Measurements from ENCODE around the gene MPP3.
"Not testable (repeated sequence)": the region's sequence is repeated elsewhere in the genome, so short reads cannot be mapped to it uniquely, and the experiment has no call there.

MPP3 gene

DNA sequence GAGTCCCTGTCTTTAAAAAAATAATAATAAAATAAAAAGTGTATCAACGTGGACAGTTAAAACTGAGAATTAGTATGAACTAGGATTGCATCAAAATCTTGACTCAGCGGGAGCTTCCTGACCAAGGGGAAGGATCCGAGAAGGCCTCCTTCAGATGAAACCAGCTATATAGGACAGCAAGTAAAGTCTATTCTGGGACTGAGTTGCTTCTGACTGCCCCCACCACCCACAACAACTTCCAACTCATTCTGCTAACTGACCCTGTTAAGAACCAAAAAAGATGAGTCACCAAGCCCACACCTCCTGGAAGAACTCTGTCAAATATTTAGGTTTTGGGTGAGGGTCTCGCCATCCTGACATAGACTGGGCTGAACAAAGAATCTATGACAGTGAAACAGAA, 24.9 kb downstream of the MPP3 start:
- no peak for DNase-seq (ENCODE audit: low spot score)

DNA sequence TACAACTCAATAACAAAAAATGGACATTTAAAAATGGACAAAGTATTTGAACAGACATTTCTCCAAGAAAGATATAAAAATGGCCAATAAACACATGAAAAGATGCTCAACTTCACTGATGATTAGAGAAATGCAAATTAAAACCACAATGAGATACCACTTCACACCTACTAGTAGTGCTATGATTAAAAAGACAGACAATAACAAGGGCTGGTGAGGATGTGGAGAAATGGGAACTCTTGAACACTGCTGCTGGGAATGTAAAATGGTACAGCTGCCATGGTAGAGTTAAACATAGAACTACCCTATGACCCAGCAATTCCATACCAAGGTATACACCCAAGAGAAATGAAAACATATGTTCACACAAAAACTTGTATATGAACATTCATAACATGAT, 27.8 kb downstream of the MPP3 start:
- no peak for DNase-seq (ENCODE audit: low spot score)

DNA sequence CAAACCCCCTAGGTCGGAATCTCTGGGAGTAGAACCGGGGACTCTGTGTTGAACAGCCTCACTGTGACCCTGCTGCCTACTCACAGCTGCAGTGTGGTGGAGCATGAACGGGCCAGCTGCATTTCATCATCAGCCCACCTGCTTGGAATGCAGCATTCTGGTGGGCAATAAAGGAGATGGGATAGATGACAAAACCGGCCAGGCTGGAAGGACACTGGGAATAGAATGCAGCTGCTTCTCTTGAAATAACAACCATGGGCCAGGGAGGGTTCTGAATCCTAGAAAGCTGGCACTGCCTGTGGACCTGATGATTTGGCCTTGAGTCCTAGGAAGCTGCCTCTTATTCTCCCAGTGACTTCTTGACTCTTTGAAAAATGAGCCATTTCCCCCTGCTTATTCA, 29.2 kb downstream of the MPP3 start:
- no peak for DNase-seq (ENCODE audit: low spot score)

DNA sequence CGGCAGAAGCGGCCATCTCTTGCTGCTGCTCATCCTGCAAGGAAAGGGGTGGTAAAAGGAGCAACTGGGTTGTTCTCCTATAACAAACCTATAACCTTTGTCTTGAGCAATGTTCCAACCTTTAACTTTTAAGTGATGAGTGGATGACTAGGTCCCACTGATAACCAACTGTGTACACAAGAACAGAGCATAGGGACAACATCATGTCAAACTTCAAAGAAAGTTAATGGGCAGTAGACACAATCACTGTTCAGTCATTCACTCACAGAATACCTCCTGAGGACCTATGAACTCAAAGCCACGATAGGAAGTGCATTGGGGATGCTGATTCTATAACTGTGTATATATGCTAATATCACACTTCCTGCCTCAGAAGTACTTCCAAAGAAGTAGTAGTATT, 31.1 kb downstream of the MPP3 start:
- DNase-seq (ENCODE audit: low spot score): no peak

DNA sequence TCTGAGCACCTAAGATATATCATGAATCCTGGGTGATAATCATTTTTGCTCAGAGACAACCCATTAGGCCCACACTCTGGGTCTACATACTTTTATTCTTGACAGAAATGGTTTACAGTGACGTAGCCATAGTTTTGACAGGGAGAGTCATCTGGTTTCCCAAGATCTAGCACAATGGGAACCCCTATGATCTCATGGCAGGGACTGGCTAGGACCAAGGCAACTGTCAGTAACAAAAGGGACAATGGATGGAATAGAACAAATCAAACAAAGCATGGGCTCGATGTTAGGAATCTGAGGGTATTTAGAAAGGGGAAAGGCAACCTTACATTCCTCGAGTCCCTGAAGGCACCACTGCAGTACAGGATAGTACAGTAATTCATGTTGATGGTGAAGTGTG, 32.2 kb downstream of the MPP3 start:
- no peak for DNase-seq (ENCODE audit: low spot score)

DNA sequence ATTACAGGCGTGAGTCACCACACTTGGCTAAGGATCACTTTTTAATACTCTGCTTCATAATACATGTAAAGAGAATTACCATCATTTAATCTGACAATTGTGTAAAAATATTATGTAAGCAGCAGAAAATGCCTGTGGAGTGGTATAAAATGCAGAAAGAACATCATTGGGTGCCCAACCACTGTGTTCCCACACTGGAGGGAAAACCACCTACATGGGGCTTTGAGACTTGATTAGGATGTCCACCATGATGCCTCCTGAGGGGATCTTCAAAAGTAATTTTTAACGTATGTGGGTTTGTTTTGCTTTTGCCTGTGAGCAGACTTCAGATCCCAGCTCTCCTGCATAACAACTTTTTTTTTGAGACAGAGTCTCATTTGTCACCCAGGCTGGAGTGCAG, 33.9 kb downstream of the MPP3 start:
- DNase-seq (ENCODE audit: low spot score): no peak

DNA sequence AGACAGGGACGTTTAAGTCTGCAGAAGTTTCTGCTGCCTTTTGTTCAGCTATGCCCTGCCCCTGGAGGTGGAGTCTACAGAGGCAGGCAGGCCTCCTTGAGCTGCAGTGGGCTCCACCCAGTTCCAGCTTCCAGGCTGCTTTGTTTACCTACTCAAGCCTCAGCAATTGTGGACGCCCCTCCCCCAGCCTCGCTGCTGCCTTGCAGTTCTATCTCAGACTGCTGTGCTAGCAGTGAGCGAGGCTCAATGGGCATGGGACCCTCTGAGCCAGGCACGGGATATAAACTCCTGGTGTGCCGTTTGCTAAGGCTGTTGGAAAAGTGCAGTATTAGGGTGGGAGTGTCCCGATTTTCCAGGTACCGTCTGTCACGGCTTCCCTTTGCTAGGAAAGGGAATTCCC, 34.9 kb downstream of the MPP3 start:
- not testable (repeated sequence) for DNase-seq (ENCODE audit: low spot score)

DNA sequence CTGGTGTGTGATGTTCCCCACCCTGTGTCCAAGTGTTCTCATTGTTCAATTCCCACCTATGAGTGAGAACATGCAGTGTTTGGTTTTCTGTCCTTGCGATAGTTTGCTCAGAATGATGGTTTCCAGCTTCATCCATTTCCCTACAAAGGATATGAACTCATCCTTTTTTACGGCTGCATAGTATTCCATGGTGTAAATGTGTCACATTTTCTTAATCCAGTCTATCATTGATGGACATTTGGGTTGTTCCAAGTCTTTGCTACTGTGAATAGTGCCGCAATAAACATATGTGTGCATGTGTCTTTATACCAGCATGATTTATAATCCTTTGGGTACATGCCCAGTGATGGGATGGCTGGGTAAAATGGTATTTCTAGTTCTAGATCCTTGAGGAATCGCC, 40.3 kb downstream of the MPP3 start:
- DNase-seq (ENCODE audit: low spot score): not testable (repeated sequence)

DNA sequence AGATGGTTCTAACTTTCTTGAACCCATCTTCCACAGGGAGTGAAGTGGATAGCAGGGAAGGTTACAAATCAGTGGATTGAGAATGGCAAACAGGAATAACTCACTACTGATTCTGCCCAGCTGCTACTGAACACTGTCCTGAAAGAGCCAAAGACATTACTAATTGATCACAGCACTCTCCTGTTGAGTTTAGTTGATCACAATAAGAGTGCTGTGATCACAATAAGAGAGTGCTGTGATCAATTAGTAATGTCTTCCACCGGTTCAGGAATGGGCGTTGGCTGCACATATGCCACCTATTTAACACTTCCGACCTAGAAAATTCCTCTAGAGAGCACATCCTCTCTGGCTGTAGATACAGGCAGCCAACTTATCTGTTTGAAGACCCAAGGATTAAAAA, 41.4 kb downstream of the MPP3 start:
- DNase-seq (ENCODE audit: low spot score): peak; percentile 77

DNA sequence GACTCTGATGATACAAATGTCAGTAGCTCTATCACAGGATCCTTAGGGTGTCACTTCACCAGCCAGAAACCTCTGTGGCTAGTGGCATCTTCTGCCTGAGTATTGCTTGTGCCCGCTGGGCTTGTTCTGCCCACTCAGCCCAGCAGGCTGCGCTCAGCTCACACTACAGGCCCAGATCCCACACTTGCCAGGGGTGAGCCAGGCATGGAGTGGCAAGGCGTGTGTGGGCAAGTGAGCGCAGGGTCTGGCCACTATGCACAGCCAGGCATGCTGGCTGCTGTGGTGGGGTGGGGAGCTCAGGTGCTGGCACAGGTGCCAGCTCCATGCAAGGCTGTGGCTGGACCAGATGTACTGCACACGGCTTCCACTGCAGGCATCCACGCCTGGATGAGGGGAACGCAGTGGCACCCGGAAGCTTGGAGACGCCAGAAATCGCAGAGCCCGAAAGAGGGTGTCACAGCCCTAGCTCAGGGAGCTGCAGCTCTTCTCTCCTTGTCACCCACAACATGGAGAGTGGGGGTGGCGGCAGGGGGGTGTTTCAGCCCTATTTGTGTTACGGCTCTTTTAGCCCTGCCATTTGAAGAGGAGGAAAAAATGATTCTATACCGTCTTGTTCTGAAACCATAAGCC, 42.5 kb downstream of the MPP3 start:
- DNase-seq (ENCODE audit: low spot score): no peak

DNA sequence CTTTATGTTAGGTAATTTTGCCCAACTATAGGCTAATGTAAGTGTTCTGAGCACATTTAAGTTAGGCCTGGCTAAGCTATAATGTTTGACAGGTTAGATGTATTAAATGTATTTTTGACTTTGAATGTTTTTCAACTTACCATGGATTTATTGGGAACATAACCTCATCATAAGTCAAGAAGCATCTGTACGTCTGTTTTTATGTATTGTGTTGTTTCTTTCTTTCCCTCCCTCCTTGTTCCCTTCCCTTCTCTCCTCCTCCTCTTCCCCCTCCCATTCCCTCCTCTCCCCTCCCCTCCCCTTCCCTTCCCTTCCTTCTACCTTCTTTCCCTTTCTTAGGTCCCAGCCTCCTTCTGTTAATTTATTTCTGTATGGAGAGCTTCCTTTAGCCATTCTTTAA, 43.5 kb downstream of the MPP3 start:
- DNase-seq (ENCODE audit: low spot score): no peak

DNA sequence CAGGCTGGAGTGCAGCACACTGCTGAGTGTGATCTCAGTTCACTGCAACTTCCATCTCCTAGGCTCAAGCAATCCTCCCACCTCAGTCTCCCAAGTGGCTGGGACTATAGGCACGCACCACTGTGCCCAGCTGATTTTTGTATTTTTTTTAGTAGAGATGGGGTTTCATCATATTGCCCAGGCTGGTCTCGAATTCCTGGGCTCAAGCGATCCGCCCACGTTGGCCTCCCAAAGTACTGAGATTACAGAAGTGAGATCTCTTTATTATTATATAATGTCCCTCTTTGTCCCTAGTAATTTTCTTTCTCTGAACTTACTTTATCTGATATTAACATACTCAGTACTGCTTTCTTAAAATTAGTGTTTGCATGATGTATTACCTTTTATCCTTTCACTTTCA, 44.4 kb downstream of the MPP3 start:
- no peak for DNase-seq (ENCODE audit: low spot score)

DNA sequence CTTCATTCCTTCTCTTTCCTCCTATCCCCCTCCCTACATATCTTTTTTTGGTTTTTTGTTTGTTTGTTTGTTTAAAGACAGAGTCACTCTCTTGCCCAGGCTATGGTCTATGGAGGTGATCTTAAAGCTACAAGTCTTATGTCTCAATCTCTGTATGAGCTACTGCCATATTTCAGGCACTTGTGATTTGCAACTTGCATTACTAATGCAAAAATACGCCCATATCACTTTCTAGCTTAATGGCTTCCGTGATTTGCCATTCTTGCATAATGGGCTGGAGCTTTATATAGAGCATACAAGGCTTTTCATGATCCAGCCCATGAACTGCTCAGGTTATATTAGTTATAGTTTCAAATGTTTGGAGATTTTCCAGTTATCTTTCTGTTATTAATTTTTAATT, 45.2 kb downstream of the MPP3 start:
- DNase-seq (ENCODE audit: low spot score): no peak

DNA sequence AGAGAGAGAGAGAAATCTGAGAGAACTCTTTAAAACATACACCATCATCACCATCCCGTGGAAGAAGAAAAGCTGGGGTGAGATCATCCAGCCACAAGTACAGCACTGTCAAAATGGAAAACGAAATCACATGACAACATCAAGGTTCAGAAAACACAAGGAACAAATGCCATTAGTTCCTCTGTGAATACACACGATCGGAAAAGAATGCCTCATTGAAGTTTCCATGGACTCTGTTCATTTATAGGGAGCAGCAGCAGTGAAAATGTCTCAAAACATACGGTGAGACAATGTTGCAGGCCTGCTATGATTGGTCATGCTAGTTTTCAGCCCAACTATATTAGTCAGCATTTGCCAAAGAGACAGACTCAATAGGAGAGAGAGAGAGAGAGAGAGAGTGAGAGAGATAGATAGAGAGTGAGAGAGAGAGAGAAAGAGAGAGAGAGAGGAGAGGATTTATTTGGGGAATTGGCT, 48.3 kb downstream of the MPP3 start:
- peak; percentile 50 for DNase-seq (ENCODE audit: low spot score)

DNA sequence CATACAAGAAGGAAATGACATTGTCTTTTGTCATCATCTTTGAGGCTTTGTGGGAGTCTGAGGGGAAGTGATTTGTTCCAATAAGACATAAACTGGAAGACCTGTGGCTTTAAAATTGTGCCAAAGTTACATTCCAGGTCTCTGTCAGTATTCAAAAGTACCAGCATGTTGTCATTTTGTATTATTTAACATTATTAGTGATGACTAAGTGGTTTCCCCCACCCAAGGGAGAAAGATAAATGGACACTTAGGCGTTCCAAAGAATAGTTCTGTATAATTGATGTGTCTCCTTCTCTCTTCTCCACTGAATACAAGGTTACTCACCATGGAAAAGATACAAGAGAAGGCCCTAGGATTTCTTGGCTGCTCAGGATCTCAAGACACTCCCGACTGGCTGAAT, 48.9 kb downstream of the MPP3 start:
- DNase-seq (ENCODE audit: low spot score): peak; percentile 62

DNA sequence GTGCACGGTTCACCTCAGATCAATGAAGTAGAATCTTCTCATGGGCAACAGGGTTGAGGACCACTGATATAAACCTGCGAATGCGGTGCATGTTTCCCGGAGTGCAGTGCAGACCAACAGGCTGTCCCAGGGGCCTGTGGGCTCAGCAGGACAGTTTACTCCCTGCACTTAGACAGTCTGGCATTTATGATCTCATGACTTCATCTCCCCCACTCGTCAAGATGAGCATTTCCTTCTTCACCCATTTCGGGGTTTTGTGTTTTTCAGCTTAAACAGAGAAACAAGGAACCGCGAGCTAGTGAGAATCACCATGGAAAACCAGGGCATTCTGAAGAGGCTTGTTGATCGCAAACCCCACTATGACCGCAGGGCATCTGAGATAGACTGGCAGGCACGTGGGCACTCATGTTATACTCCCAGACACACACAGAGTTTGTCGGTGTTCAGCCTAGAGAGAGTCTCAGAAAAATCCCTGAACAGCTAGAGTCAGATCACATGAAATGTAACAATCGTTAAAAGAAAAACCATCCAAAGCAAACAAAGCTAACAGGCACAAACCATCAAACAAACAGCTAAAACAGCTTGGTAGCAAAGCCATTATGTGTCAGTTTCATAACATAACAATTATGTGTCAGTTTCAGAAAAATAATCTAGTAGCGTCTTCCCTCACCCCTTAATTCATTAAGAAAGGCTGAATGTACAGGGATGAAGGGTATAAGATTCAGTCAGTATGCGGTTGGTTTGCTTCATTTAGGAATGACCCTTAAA, 49.8 kb downstream of the MPP3 start:
- no peak for DNase-seq (ENCODE audit: low spot score)

DNA sequence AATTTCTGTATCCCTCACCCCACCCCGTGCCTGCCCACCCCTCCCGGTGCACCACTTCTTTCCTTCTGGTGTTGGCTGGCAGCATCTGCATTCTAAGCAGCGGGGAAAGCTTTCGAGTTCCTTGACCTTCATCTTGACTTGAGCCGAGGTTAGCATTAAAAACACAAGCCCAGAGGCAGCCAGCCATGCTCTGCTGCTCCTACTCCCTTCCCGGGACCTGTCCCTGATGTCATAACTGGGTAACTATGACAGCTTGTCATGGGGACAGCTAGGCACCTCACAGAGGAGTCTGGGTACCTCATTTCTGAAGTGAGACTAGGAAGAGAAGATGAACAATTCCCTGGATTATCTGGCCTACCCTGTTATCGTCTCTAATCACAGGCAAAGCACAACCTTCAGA, 52.8 kb downstream of the MPP3 start, which contains the start of gene CFAP97D1:
CFAP97D1 (plus strand) TSS at position 301 of the 400 bp plus-strand sequence; CDS start at position 329, 28 bp downstream.
- peak; percentile 14 for DNase-seq (ENCODE audit: low spot score)

DNA sequence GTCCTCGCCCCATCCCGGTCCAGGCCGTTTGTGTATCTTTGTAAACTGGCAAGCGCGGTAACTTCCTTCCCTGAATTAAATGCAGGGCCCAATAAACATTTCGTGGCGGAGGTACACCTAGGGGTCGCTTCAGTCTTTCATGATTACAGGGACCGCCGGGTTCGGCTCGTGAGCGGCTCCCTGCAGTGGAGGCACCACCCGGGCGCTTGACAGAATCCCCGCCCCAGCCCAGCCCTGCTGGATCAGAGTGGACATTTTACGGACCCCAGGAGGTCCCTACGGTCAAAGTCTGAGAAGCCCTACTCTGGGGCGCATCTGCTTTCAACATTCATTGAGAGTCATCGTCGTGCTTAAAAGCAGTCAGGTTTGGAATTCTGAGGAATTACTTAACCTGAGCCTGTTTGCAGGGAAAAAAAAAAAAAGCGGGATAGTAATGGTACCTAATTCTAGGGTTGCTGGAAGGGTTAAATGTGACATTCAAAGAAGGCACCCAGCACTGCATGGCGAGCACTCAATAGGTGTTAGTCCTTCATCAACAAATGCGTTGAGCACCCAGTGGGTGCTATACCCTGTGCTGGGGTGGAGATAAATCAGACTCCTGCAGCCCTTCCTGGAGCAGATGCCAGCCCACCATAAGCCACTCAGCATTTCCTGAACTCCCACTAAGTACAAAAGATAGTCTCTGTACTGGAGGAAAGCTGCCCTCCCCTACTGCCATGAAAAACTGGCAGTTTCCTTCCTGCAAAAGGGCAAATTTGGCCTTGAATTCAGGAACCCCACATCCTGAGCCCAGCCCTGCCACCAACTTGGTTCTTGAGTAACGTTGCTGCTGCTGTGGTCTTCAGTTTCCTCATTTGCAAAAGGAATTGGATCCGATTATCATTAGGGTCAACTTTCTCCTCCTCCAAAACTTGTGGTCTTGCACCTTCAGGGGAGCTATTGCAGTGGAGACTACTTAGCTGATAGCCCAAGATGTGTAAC, 53.5 kb downstream of the MPP3 start:
- DNase-seq (ENCODE audit: low spot score): no peak

DNA sequence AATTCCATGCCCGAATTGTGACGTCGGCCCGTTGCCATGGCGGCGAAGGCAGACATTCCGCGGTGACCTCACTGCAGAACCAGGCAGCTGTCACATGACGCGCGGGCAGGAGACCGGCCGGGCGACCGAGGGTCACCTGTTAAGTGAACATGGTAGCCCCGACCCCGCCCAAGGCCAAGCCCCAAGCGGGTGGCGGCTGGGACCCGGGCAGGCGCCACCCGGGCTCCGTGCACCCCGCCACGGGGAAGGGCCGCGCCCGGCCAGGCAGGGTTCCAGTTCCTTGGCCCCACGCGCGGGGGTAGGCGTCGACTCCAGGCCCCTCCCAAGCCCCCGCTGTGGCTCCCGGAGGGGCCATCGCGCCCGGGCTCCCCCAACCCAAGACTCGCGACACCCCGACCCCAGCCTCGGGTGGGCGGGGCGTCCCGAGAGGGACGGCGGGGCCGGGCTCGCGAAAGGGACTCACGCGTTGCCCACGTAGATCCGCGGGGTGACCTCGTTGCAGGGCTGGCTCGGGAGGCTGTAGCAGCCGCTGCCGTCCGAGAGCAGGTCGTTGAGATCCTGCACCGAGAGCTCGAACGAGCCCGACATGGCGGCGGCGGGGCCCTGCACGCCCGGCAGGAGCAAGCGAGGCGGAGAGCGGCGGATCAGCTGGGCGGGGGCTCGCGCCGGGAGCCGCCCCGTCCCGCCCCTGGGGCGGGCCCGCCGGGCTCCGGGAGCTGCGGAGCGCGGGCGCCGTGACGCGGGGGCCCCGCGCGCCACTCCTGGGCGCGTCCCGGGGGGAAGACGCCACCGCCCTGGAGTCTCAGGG, 54.4 kb downstream of the MPP3 start, which contains the start of gene DUSP3:
DUSP3 (minus strand) TSS at position 641 of the 808 bp plus-strand sequence; CDS start at position 588, 53 bp downstream.
- DNase-seq (ENCODE audit: low spot score): peak; percentile 95

DNA sequence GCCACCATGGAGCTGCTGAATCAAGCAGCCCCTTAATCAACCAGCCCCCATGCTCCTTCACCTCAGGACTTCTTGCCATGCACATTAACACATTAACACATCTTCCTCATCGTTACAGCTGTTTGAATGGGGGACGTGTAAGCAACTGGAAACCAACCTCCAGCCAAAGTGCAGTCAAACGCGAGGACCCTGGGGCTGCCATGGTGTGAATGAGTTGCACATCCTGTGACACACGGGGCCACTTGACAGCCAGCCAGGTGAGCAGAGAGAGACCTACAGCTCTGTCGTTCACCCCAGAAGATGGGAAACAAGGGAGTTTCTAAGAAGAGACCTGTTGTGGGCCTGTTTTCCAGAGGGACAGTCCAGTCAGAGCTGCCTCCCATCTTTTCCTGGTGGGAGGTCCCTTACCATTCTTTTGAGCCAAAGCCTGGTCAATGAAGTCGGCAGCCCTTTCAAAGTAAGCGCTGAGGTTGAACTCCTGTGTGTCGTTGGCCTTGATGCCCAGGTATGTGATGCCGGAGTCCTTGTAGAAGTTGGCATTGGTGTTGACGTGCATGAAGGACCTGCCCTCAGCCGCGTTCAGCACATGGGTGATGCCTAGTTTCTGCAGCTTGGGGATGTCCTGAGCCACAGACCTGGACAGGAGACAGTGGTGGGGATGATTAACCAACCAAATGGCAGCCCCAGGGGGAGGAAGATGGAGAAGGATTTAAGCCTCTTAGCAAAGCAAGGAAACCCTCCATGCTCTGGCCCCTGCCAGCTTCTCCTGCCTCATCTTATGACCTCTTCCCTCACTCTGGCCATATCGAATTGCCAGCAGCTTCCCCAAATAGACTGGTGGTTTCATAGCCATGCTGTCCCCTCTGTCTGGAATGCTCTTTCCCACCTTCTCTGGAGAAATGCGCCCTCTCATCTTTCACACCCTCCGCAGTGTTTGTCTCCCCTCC, 58.4 kb downstream of the MPP3 start:
- no peak for DNase-seq (ENCODE audit: low spot score)
